ENCODE data around the gene DOK1.

DNA sequence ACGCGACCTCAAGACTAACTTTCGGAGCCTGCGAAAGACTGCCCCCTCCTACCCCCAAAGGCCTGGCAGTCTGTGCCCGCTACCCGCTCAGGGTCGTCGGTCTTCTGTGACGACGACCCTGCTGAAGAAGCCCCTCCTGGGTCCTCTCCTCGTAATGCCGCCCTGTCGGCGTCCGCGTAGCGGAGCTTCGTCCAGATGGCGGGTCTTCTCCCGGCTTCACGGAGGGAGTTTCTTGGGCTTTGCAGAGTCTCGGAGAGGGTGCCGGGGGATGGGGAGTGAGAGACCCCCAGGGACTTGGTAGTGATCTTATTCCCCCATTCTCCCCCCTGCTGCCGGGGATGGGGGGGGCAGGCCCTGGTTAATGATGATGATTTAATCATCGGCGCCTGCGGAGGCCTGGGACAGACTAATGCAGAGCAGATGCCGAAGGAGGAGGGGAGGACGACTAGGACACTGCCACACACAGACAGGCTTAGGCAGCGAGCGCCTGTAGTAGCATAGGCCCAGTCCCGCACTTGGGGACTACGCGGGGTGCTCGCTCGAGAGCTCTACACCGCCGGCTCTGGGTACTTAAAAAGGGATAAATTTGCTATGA lies 46.5 kb upstream of the DOK1 start:
- no peak for TF ChIP-seq POLR2A (IDR thresholded peaks at IDR 0.05; ENCODE audit: low read depth)
- TF ChIP-seq, protein P1, sequence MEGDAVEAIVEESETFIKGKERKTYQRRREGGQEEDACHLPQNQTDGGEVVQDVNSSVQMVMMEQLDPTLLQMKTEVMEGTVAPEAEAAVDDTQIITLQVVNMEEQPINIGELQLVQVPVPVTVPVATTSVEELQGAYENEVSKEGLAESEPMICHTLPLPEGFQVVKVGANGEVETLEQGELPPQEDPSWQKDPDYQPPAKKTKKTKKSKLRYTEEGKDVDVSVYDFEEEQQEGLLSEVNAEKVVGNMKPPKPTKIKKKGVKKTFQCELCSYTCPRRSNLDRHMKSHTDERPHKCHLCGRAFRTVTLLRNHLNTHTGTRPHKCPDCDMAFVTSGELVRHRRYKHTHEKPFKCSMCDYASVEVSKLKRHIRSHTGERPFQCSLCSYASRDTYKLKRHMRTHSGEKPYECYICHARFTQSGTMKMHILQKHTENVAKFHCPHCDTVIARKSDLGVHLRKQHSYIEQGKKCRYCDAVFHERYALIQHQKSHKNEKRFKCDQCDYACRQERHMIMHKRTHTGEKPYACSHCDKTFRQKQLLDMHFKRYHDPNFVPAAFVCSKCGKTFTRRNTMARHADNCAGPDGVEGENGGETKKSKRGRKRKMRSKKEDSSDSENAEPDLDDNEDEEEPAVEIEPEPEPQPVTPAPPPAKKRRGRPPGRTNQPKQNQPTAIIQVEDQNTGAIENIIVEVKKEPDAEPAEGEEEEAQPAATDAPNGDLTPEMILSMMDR (IDR thresholded peaks at IDR 0.05), result no peak

All from esophagus muscularis mucosa (tissue), 3 donors.